HG02763 (cell line): ENCODE measurements around the gene GPR148.

ENCODE experiments used
- ATAC-seq: cut with Tn5 transposase; IDR thresholded peaks from one replicate; pipeline ENCODE4 v1.9.1; 2021; ENCODE audit warnings: mild to moderate bottlenecking, moderate library complexity; ENCODE audit not compliant: unreplicated experiment

Gene GPR148

DNA sequence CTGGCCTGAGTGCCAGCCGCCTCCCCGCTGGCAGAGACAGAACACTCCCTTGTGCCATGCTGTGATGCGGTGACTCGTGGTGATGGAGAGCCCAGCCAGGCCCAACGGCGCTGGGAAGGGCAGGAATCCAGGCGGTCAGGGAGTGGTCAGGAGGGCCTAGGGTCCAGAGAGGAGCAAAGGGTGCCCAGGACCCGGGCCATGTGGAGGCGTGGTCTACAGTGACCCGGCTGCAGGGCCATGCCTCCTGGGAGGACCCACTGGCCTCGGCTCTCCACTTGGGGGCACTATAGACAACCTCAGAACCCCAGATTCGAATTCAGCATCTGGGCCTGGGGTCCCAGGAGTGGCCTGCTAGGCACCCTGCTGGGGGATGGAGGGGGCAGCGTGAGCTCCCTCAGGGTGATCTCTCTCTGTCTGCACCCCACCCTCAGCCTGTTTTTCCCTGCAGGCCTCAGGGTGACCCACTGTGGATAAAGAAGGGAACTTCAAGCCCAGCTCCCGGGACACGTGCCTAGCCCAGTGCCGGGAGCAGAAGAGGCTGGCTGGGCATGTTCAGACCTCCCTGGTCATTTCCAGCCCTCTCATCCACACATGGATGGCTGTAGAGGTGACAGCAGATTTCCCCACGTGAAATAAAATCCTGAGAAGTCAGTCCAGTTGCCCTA, 39.5 kb downstream of the GPR148 start:
- no peak for ATAC-seq

GRCh38 chr2:130769343-130769907, 40.6 kb downstream of the GPR148 start:
- ATAC-seq, result no peak

- no peak for ATAC-seq
Measured at GRCh38 chr2:130776550-130776949, 47.7 kb downstream of the GPR148 start.

DNA sequence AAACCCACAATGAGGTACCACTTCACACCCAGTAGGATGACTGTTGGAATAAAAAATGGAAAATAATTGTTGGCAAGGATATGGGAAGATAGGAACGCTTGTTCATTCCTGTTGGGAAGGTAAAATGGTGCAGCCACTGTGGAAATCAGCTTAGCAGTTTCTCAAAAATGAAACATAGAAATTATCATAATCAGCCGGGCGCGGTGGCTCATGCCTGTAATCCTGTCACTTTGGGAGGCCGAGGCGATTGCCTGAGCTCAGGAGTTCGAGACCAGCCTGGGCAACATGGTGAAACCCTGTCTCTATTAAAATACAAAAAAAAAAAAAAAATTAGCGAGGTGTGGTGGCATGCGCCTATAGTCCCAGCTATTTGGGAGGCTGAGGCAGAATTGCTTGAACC, 49.9 kb downstream of the GPR148 start:
- no peak for ATAC-seq
